ENCODE measurements around the gene DYNLRB2.

DNA sequence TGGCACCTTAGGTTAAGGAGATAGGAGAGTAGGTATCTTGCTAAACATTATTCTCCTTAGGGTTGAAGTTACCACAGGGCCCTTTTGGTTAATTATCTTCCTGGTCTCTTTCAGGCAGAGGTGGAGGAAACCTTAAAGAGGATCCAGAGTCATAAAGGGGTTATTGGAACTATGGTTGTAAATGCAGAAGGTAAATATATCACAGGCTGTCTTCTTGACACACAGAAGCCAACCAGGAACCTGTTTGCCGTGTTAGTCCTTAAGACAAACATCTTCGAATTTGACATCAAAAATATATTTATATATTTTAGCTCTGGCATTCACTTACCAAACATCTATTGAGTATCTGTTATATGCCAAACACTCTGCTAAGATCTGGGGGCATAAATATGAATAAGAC lies 2.4 kb downstream of the DYNLRB2 start:
- TF ChIP-seq GABPA (IDR thresholded peaks at IDR 0.05; ENCODE audit: low read depth) (no peak), SPI1 (IDR thresholded peaks at IDR 0.05; ENCODE audit: borderline replicate concordance, low read depth) (no peak), POLR2AphosphoS5 (IDR thresholded peaks at IDR 0.05; ENCODE audit: low read depth) (no peak)
- TF ChIP-seq, protein P1, sequence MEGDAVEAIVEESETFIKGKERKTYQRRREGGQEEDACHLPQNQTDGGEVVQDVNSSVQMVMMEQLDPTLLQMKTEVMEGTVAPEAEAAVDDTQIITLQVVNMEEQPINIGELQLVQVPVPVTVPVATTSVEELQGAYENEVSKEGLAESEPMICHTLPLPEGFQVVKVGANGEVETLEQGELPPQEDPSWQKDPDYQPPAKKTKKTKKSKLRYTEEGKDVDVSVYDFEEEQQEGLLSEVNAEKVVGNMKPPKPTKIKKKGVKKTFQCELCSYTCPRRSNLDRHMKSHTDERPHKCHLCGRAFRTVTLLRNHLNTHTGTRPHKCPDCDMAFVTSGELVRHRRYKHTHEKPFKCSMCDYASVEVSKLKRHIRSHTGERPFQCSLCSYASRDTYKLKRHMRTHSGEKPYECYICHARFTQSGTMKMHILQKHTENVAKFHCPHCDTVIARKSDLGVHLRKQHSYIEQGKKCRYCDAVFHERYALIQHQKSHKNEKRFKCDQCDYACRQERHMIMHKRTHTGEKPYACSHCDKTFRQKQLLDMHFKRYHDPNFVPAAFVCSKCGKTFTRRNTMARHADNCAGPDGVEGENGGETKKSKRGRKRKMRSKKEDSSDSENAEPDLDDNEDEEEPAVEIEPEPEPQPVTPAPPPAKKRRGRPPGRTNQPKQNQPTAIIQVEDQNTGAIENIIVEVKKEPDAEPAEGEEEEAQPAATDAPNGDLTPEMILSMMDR (IDR thresholded peaks at IDR 0.05; ENCODE audit: insufficient read depth, low read length), result no peak
- TF ChIP-seq, protein P2, sequence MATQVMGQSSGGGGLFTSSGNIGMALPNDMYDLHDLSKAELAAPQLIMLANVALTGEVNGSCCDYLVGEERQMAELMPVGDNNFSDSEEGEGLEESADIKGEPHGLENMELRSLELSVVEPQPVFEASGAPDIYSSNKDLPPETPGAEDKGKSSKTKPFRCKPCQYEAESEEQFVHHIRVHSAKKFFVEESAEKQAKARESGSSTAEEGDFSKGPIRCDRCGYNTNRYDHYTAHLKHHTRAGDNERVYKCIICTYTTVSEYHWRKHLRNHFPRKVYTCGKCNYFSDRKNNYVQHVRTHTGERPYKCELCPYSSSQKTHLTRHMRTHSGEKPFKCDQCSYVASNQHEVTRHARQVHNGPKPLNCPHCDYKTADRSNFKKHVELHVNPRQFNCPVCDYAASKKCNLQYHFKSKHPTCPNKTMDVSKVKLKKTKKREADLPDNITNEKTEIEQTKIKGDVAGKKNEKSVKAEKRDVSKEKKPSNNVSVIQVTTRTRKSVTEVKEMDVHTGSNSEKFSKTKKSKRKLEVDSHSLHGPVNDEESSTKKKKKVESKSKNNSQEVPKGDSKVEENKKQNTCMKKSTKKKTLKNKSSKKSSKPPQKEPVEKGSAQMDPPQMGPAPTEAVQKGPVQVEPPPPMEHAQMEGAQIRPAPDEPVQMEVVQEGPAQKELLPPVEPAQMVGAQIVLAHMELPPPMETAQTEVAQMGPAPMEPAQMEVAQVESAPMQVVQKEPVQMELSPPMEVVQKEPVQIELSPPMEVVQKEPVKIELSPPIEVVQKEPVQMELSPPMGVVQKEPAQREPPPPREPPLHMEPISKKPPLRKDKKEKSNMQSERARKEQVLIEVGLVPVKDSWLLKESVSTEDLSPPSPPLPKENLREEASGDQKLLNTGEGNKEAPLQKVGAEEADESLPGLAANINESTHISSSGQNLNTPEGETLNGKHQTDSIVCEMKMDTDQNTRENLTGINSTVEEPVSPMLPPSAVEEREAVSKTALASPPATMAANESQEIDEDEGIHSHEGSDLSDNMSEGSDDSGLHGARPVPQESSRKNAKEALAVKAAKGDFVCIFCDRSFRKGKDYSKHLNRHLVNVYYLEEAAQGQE (IDR thresholded peaks at IDR 0.05; ENCODE audit: insufficient replicate concordance, low read depth), result no peak

Measured in HL-60 (cell line).